Measurements from ENCODE around the gene CHID1.
A peak's percentile ranks its signal among the peaks of the same experiment; 100 is the strongest.

The CHID1 gene

GRCh38 chr11:845872-846495, 64.6 kb downstream of the CHID1 start:
- DNase-seq: no peak

- DNase-seq: peak; percentile 61
Measured at GRCh38 chr11:844693-845644, 65.6 kb downstream of the CHID1 start.

- DNase-seq: peak; percentile 74
Measured at GRCh38 chr11:843818-844692, 66.6 kb downstream of the CHID1 start.

GRCh38 chr11:843086-843734, 67.4 kb downstream of the CHID1 start:
- no peak for DNase-seq

- DNase-seq: peak; percentile 88
Measured at GRCh38 chr11:842370-843002, 68.1 kb downstream of the CHID1 start, which contains the start of the genes POLR2L and TSPAN4. Gene POLR2L (minus strand): TSS chr11:842529. CDS start chr11:842508, 21 bp downstream. Gene TSPAN4 (plus strand): TSS chr11:842852. CDS start chr11:850305, 7,453 bp downstream.

GRCh38 chr11:841981-842369, 68.6 kb downstream of the CHID1 start:
- DNase-seq: peak; percentile 42

GRCh38 chr11:839875-840617, 70.6 kb downstream of the CHID1 start:
- no peak for DNase-seq

- no peak for DNase-seq
Measured at GRCh38 chr11:839280-839623, 71.4 kb downstream of the CHID1 start.

GRCh38 chr11:838441-839279, 72.0 kb downstream of the CHID1 start:
- DNase-seq: no peak

- no peak for DNase-seq
Measured at GRCh38 chr11:837990-838307, 72.7 kb downstream of the CHID1 start.

GRCh38 chr11:837189-837989, 73.2 kb downstream of the CHID1 start:
- no peak for DNase-seq

- DNase-seq: no peak
Measured at GRCh38 chr11:836700-837099, 73.9 kb downstream of the CHID1 start.

GRCh38 chr11:836274-836673, 74.3 kb downstream of the CHID1 start:
- no peak for DNase-seq

- peak; percentile 97 for DNase-seq
Measured at GRCh38 chr11:834371-835316, 76.0 kb downstream of the CHID1 start.

- DNase-seq: no peak
Measured at GRCh38 chr11:833849-834311, 76.7 kb downstream of the CHID1 start.

GRCh38 chr11:833114-833791, 77.4 kb downstream of the CHID1 start:
- peak; percentile 44 for DNase-seq

GRCh38 chr11:832529-833113, 78.0 kb downstream of the CHID1 start, which contains the start of gene CD151:
Gene CD151 (plus strand): TSS chr11:832952. CDS start chr11:836070, 3,118 bp downstream.
- peak; percentile 56 for DNase-seq

Measured in kidney glomerular epithelial cell (primary cell).